IMR-90 (cell line): Measurements from ENCODE around the gene TTYH3.

Source experiments
- BHLHE40 ChIP-seq: fragments of 150-350 bp; IDR thresholded peaks from 2 replicates; pipeline ENCODE4 v1.6.1; 2016; ENCODE audit warnings: mild to moderate bottlenecking, low read depth, low read length
- MXI1 ChIP-seq: IDR thresholded peaks from 2 replicates; pipeline ENCODE4 v1.6.1; 2012; ENCODE audit warnings: low read depth, mild to moderate bottlenecking, low read length, moderate library complexity, borderline replicate concordance
- NFE2L2 ChIP-seq: fragments of 150-350 bp; IDR thresholded peaks from 2 replicates; pipeline ENCODE4 v1.6.1; 2016; ENCODE audit warnings: low read depth, mild to moderate bottlenecking, low read length
- POLR2A ChIP-seq: IDR thresholded peaks from 2 replicates; pipeline ENCODE4 v1.6.1; 2012; ENCODE audit warnings: mild to moderate bottlenecking, low read depth, low read length
- RCOR1 ChIP-seq: IDR thresholded peaks from 2 replicates; pipeline ENCODE4 v1.6.1; 2012; ENCODE audit warnings: mild to moderate bottlenecking, low read length, improper control_type of control experiment; ENCODE audit not compliant: insufficient replicate concordance
- SMC3 ChIP-seq: fragments of 150-350 bp; IDR thresholded peaks from 2 replicates; pipeline ENCODE4 v1.6.1; 2016; ENCODE audit warnings: low read depth, mild to moderate bottlenecking, antibody characterized with exemption, low read length, moderate library complexity
- TF ChIP-seq, protein P1 (sequence below): conservative IDR thresholded peaks from 2 replicates; pipeline ENCODE4 v1.5.1; 2012; ENCODE audit warnings: mild to moderate bottlenecking, low read depth, low read length, improper control_type of control experiment
- TF ChIP-seq, protein P2 (sequence below): fragments of 150-350 bp; IDR thresholded peaks from 2 replicates; pipeline ENCODE4 v1.6.1; 2017; ENCODE audit warnings: mild to moderate bottlenecking, antibody characterized with exemption, low read length, low read depth

- TF ChIP-seq RCOR1, result no peak
- no peak for TF ChIP-seq POLR2A
- TF ChIP-seq, protein P1, sequence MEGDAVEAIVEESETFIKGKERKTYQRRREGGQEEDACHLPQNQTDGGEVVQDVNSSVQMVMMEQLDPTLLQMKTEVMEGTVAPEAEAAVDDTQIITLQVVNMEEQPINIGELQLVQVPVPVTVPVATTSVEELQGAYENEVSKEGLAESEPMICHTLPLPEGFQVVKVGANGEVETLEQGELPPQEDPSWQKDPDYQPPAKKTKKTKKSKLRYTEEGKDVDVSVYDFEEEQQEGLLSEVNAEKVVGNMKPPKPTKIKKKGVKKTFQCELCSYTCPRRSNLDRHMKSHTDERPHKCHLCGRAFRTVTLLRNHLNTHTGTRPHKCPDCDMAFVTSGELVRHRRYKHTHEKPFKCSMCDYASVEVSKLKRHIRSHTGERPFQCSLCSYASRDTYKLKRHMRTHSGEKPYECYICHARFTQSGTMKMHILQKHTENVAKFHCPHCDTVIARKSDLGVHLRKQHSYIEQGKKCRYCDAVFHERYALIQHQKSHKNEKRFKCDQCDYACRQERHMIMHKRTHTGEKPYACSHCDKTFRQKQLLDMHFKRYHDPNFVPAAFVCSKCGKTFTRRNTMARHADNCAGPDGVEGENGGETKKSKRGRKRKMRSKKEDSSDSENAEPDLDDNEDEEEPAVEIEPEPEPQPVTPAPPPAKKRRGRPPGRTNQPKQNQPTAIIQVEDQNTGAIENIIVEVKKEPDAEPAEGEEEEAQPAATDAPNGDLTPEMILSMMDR, result no peak
- TF ChIP-seq MXI1, result no peak
- TF ChIP-seq, protein P2, sequence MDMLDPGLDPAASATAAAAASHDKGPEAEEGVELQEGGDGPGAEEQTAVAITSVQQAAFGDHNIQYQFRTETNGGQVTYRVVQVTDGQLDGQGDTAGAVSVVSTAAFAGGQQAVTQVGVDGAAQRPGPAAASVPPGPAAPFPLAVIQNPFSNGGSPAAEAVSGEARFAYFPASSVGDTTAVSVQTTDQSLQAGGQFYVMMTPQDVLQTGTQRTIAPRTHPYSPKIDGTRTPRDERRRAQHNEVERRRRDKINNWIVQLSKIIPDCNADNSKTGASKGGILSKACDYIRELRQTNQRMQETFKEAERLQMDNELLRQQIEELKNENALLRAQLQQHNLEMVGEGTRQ, result no peak
- no peak for TF ChIP-seq NFE2L2
- no peak for TF ChIP-seq BHLHE40
- no peak for TF ChIP-seq SMC3
These were observed 24.5 kb upstream of the TTYH3 start for GRCh38 chr7:2607122-2607922.
